ENCODE data around the gene LSP1.

The LSP1 gene

GRCh38 chr11:1917523-1918435 lies 64.9 kb downstream of the LSP1 start:
- DNase-seq (ENCODE audit: low read depth): no peak

DNA sequence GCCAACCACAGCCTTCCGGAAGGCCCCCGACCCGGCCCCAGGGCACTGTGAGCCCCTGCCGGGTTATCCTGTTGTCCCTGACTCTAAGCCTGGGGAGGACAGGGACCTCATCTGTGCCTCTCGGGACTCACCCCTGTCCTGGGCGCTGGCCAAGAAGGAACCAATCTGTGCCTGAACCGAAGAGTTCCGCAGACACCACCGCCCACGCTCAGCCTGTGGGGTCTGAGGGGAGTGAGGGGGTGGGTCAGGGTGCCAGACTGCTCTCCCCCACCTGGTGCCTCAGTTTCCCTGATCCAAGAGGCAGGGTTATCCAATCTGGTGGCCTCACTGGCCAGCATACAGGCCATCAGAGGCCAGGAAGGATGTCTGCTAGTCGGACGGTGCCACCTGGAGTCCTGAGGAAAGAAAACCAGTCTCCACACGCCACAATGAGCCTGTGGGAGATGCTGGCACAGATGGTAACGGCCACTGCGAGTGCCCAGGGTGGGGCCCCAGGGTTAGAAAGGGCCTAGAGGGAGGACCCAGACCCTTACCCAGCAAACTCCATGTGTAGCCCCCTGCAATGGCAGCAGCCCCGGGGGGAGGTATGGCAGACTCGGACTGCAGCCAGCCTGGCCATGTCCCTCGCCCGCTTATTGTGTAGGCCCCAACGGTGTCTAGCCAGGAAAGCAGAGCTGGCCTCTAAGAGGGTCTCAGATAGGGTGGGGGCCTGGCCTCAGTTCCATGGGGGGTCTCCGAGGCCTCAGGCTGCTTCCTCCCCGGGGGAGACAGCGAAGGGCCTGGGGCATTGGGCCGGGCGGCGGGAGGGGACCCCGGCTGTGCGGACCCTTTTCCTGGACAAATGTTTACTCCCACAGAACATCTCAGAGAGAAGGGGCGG lies 65.8 kb downstream of the LSP1 start:
- DNase-seq (ENCODE audit: low read depth): no peak

GRCh38 chr11:1919391-1920127 lies 66.7 kb downstream of the LSP1 start, which contains the start of gene TNNT3:
TNNT3 (plus strand) TSS chr11:1919703; CDS start chr11:1922875, 3,172 bp downstream.
- no peak for DNase-seq (ENCODE audit: low read depth)

GRCh38 chr11:1920128-1920908 lies 67.4 kb downstream of the LSP1 start:
- DNase-seq (ENCODE audit: low read depth): no peak

DNA sequence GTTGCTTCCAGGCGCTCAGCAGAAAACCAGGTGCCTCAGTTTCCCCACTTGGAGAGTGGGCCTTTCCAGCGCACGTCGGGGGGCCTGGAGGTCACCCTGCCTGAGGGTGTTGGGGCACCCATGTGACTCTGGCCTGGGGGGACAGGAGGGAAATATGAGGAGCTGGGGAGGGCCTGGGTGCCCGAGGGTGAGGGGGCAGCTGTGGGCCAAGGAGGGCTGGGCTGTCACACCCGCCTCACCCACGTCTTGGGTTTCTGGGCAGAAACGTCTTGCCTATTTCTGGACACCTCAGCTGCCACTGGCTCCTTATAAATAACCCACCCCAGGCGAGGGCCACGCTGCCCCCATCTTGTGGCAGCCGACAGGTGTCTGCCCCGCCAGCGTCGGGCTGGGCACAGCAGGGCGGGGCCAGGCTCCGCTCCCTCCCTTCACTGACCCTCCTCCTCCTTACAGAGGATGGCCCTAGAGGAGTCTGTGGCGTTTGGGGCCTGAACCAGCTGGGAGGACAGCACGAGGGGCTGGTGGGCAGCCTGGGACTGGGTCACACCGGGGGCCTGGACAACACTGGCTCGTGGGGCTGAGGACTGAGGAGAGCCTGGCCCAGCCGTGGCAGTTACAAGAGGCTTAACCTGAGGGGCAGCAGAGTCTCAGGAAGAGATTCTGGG lies 68.2 kb downstream of the LSP1 start:
- no peak for DNase-seq (ENCODE audit: low read depth)

- no peak for DNase-seq (ENCODE audit: low read depth)
Observed at GRCh38 chr11:1921574-1922141, 68.8 kb downstream of the LSP1 start.

DNA sequence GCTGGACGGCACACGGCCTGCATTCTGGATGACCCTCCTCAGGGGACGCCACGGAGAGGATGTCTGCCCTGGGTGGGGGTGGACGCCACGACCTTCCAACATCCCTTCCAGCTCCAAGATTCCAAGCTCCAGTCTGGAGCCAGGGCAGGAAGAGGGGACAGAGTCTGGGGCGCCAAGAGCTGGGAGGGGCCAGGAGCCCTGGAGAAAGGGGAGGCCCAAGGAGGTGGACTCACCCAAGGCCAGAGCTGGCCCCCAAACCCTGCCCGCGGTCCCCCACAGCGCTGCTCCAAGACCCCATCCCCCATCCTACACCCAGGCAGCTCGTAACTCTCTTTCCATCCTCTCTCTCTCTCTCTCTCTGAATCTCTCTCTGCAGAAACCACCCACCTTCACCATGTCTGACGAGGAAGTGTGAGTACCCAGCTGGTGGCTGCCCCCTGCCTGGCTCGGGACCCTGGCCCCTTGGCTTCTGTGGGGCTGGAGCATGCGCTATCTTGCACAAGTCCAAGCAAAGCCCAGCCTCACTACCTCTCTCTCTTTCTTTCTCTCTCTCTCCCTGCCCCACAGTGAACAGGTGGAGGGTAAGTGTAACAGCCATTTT lies 69.7 kb downstream of the LSP1 start:
- no peak for DNase-seq (ENCODE audit: low read depth)

DNA sequence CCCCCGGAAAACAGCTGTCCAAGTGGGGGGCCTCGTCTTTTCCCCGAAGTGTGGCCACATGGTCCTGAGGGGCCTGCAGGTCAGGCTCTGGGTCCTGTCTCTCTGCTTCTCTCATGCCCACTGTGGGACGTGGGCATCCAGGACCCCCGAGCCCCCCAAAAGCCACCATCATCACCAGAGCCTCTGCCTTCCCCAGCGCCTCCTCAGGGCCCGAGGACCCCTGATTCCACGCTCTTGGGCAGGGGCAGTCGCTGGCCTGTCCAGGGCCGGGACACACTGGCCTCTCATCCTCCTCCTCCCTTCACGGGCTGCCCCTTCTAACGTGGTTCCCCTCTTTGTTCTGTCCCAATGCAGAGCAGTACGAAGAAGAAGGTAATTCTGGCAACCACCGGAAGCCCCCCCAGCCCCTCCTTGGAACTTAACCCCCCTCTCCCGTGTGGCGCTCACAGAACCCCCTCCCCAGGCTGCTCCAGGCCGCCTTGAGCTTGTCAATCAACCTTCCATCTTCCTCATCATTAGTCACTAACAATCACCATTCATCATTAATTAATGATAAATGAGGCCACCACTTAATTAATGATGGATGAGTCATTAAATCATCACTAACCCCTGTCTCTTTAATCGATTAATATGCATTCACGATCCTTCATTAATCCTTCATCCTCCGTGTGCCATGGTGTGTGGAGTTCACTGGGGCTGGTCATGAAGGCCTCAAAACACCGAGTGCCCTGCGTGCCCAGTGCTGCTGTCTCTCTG lies 70.5 kb downstream of the LSP1 start:
- DNase-seq (ENCODE audit: low read depth): no peak

- DNase-seq (ENCODE audit: low read depth): no peak
Observed at GRCh38 chr11:1924181-1924580, 71.3 kb downstream of the LSP1 start.

GRCh38 chr11:1924646-1925372 lies 71.9 kb downstream of the LSP1 start:
- no peak for DNase-seq (ENCODE audit: low read depth)

DNA sequence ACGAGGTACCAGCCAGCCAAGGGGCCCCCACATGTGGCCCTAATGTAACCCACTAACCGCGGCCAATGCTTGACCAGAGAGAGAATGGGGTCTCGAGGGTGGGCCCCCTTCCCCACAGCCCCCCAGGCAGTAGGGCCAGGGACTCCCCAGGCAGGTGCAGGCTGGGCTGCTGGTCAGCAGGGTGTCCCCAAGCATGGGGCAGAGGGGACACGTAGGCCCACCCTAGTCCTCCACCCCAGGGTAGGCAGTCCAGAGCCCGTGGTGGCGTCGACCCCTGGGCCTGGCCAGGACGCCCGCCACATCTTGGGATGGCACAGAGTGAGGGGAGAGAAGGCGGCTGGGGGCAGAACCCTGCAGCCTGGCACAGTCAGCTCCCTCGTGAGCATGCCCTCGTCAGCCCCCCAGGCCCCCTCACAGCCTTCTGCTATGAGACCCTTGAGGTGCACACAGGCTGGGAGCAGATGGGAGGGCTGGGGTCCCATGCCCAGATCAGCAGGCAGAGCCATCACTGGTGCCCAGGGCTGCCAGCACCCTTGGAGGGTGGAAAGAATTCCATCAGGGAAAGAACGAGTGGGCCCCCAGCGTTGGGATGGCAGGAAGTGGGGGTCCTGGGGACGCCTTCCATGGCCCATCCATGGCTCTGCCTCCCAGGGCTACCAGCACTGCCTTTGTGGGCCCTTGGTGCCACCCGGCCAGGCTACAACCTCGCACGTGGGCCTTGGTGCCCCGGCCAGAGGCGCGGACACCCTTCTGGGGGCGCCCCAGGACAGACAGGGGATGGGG lies 72.7 kb downstream of the LSP1 start:
- no peak for DNase-seq (ENCODE audit: low read depth)

DNA sequence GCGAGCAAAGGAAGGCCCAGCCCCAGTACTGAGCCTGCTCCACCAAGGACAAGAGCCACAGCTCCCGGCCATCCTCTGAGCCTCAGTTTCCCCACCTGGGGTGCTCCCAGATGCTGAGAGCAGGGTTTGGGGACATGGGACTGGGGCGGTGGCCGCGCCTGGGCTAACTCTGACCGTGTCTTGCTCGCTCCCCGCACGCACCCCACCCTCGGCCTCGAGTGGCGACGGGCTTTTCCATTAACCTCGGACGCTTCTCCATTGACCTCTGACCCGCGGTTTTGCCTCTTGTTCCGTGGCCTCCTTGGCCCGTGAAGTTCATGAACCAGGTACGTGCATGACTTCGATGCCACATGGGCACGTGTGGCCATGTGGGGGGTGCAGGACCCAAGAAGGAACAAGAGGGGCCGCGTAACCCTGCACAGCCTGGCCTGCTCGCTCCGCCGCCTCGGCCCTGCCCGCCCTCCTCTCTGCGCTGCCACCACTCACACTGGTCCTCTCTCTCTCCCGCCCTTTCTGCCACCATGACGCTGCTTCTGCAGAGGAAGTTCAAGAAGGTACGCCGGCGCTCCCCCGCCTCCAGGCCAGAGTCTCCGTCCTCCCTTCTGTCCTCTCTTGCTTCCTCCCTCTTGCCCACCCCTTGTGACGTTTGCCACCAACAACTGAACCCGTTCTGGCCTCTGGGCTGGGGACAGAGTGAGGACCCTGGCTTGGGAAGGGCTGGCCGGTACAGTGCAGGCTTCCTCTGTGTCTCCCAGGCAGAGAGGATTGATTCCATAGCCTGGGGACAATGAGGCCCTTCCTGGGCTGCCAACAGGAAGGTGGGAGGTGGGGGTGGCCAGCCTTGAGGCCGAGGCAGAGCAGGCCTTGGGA lies 73.5 kb downstream of the LSP1 start:
- DNase-seq (ENCODE audit: low read depth): no peak

GRCh38 chr11:1927026-1927847 lies 74.4 kb downstream of the LSP1 start:
- no peak for DNase-seq (ENCODE audit: low read depth)

DNA sequence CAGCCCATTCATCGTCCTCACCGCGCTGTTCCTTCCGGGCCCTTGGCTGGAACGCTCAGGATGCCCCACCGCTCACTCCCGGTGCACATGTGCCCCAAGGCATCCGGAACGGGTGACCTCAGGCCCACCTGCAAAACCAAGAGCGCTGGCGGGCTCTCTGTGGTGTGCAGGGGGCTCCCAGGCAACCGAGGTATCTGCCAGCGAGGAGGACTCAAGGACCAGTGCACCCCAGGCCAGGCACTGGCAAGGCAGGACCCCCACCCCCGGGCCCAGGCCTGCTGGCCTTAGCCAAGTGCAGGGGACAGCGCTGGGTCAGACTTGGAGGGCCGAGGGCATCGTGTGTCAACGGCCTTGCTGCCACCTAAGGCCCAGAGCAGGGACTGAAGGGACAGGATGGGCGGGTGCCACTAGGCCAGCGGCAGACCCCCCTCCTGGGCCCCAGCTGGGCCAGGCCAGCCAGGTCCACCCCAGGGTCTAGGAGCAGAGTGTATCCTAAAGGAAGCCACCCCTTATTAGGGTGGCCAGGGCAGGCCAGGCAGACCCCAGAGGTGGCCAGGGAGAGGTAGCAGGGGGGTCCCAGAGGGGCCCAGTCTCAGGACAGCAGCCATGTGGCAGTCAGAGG lies 75.1 kb downstream of the LSP1 start:
- DNase-seq (ENCODE audit: low read depth): no peak

GRCh38 chr11:1928470-1928890 lies 75.6 kb downstream of the LSP1 start:
- no peak for DNase-seq (ENCODE audit: low read depth)

Measured in non-pigmented ciliary epithelial cell (primary cell).